GM21423 (cell line): ENCODE measurements around the gene CLEC7A.

ENCODE experiments used
- ATAC-seq: cut with Tn5 transposase; IDR thresholded peaks from one replicate; pipeline ENCODE4 v1.9.1; 2021; ENCODE audit warnings: mild to moderate bottlenecking, moderate library complexity; ENCODE audit not compliant: unreplicated experiment

CLEC7A gene

DNA sequence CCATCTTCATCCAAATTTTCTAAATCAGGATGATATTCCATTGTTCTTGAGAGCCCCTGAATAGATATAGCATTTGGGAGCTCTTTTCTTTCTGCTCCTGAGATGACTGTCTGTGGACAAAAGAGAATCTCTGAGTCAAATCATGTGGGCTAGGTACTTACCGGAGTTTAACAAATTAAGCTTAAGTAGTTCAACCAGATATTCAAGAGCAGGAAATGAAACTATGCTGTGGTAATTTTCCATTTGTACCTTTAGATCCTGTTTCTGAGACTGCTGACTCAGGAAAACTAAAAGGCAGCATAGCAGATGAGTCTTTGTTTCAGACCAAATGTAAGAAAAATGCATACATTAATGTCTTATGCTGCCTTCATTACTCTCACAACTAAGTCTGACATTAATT, at the start of gene CLEC7A:
Gene CLEC7A (minus strand): TSS at position 158 of the 400 bp plus-strand sequence. CDS start 117 bp downstream, at position 41.
- ATAC-seq, result peak; percentile 90

GRCh38 chr12:10179776-10180181, 49.8 kb upstream of the CLEC7A start:
- ATAC-seq, result no peak

DNA sequence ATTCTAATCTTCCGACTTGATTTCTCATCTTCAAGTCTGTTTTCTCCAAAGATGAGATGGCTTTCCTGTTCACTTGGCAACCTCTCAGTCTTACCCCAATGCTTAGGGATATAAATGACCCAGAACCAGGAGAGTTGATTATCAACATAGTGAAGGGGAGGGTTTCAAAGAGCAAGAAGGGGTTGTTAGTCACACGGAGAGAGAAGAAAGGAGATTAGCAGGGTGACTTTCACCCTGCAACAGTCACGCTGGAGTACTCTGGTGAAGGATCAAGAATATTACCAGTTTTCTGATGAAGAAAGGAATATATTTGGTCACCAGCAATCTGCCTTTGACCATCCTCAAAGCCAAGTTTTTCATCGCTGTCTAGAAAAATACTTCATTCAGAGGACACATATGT, 48.8 kb upstream of the CLEC7A start, which contains the start of gene TMEM52B:
Gene TMEM52B (plus strand): TSS at position 212 of the 400 bp plus-strand sequence. CDS start 543 bp downstream, outside the sequence.
- no peak for ATAC-seq

GRCh38 chr12:10175846-10176636, 46.0 kb upstream of the CLEC7A start:
- no peak for ATAC-seq

DNA sequence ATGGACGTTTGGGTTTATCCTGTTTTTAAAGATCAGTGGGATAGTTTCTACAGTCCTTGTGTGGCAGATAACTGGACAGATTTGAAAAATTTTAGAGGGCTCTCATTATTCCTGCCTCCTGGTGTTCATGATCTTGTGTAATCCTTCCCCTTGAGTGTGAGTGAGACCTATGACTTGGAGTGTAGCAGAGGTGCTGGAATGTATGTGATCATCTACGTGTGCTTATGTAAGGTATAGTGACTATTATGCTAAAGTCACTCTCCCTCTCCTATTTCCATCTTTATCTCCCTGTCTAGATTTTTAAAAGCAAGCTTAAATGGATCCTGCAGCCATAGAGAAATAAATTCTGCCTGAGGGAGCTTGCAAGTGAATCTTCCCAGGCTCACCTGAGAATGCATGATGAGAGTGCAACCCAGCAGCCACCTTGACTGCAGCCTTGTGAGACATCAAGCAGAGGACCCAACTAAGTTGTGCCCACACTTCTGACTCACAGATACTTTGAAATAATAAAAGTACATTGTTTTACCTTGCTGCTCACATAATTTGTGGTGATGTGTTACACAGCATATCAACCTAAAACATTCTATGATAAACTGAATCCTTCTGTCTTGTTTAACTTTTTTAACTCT, 45.1 kb upstream of the CLEC7A start:
- no peak for ATAC-seq

DNA sequence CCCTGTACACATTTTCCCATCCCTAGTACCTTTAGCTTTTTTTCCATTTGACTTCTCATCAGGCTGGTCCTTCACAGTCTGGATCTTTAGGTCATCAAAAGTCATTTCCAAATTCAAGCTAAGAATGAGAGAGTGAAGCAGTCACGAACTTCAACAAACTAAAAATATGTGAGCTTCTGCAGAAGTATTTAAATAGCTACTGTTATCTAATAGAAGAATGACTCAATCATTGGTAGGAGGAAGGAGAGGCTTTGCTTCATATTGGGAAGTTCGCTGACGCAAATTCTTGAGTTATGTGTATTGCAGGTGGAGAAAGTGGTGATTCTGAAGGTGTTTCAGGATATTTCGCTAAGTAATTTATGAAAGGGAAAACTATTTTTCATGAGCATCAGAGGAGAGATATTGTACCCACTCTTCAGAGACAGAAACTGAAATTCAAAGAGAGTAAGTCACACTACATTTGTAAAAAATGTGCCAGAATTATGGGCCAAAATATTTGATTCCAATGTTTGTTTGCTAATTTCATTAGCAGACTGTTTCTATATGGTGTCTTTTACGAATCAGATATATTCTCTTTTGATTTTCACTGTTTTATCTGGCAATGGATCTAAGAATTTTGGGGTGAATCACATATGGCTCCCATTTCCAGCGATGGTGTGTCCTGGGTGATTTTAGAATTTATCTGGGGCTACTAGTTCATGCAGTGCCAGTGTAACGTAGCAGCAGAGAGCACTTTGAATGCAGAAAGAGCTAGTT, 42.2 kb upstream of the CLEC7A start, which contains the start of gene OLR1:
Gene OLR1 (minus strand): TSS at position 160 of the 756 bp plus-strand sequence. CDS start 55 bp downstream, at position 105.
- no peak for ATAC-seq

GRCh38 chr12:10170216-10170615, 40.2 kb upstream of the CLEC7A start:
- no peak for ATAC-seq

DNA sequence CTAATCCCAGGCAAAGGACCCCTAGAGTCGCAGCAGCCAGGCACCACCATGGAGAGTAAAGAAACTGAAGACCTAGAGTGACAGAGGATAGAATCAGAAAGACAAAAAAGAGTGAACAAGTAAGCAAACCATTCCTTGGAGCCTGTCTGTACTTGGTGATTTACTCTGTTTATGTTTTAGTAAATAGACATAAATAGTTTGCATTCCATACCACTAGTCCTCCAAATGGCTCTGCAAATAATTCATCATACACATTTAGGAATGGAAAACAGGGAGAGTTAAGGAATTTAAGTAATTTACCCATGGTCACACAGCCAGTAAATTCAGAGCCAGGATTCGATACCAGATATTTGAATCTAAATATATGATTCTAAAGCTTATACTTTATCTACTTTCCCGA, 39.1 kb upstream of the CLEC7A start:
- ATAC-seq, result no peak

DNA sequence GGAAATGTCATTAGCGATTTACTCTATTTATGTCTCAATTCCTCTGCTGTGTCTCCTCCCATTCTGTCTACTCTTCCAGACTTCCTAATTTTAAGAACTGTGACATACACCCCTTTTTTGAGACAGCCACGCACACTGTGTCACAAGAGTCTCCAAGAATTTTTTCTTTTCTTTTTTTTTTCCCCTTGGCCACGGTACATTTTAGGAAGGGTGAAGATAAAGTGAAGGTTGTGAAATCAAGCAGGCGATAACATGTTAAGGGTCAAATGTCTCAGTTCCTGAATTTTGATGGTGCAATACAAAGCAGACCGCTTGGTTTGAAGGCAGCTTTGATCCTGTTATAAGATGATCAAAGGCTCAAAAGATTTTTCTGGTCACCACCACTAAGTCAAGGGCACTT, 37.6 kb upstream of the CLEC7A start:
- ATAC-seq, result no peak

DNA sequence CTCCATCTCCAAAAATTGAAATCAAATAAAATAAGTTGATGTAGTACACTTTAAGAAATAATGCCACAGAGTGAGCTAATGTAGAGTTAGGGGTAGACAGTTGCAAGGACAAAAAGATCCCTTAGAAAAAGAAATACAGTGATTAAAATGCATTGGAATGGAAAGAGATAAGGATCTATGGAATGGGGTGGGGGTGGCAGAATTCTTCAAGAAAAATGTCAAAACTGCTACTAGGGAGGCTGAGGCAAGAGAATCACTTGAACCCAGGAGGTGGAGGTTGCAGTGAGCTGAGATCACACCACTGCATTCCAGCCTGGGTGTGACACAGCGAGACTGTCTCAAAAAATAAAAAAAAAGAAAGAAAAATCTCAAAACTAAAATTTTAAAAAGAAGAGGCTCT, 35.4 kb upstream of the CLEC7A start:
- no peak for ATAC-seq

GRCh38 chr12:10163084-10163483, 33.1 kb upstream of the CLEC7A start:
- no peak for ATAC-seq

DNA sequence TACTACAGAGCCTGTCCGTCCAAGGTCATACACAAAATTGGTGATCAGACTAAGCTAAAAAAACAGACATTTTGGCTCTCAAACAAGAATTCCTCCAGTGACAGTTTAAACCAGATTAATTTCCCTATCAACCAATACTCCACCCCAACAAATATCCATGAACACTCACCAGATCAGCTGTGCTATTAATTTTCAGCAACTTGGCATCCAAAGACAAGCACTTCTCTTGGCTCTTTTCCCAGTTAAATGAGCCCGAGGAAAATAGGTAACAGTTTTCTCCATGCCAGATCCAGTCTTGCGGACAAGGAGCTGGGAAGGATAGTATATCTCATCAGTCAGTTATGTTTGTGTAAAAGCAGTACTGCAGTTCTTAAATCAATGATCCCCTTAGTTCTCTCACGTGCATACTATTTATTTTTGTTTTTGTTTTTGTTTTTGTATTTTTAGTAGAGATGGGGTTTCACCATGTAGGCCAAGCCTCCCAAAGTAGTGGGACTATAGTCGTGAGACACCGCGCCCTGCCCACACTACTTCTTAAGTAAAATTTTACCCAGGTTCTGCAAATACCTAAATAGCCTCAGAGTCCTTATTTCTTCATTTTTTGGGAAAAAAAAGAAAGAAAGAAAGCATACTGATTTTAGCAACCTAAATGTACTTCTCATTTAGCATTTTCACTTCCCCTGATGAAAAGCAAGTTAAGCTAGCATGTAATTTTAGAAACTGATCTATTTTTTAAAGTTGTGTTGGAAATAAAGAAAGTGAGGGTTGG, 30.8 kb upstream of the CLEC7A start:
- no peak for ATAC-seq

GRCh38 chr12:10159280-10159679, 29.3 kb upstream of the CLEC7A start:
- no peak for ATAC-seq

DNA sequence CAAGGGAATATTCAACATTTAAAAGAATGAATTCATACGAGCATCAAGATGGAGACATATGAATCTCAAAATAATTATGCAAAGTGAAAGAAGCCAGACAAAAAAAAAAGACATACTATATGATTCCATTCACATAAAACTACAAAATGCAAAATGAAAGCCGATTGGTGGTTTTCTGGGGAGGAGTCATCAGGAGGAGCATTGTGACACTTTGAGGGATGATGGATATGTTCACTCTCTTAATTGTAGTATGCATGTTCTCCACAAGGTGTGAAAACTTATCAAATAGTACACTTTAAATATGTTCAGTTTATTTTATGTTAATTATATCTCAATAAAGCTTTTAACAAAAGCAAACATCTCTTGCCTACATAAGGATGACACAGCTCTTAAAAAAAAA, 28.4 kb upstream of the CLEC7A start:
- ATAC-seq, result no peak

- no peak for ATAC-seq
These were observed 26.0 kb upstream of the CLEC7A start for GRCh38 chr12:10155966-10156365.

- no peak for ATAC-seq
These were observed 24.1 kb upstream of the CLEC7A start for GRCh38 chr12:10154145-10154496.

DNA sequence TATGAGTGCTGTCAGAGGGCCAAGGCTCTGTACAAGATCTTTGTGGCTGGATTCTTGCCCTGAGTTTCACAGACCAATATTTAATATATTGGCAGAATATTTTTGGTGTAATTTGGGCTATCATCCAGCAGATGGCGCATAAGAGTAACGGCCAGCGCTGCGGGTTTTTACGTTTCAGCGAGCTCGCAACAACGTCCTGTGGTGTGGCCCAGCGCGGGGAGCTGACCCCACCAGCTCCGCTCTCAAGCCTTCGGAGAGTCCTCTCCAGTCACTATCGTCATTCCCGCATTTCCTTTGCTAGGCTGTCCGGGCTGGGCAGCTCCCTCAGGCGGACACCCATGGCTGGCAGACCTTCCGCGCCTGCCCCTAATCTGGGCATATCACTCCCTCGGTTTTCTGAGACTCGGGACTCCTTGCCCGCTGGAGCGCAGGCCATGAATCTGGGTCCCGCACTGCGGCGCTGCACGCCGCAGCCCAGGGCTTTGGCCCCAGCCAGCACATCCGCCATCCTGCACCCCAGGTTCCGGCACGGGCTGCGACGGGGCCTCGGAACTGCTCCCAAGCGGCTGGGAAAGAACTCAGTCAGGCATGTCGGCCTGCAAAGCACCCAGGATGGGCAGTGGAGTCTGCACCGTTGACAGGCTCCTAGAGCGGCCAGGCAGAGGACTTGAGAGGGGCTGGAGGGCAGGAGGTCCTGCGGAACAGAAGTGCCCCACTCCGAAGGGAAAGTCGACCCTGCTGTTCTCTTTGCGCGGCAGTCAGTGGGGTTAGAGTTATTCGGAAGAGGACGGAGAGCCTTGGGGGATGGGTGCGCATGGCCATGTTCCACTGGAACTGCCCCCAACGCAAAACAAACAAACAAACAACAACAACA, 23.5 kb upstream of the CLEC7A start:
- no peak for ATAC-seq

DNA sequence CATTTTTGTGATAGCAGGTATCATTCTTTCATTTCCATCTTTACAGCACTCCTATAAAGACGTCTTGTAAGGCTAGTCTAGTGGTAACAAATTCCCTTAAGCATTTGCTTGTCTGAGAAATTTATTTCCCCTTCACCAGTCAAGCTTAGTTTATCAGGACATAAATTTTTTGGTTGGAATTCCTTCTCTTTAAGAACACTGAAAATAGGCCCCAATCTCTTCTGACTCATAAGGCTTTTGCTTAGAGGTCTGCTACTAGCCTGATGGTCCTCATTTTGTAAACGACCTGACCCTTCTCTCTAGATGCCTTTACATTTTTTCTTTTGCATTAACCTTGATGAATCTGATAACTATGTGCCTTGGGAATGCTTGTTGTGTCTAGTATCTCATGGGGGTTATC, 21.6 kb upstream of the CLEC7A start:
- no peak for ATAC-seq

DNA sequence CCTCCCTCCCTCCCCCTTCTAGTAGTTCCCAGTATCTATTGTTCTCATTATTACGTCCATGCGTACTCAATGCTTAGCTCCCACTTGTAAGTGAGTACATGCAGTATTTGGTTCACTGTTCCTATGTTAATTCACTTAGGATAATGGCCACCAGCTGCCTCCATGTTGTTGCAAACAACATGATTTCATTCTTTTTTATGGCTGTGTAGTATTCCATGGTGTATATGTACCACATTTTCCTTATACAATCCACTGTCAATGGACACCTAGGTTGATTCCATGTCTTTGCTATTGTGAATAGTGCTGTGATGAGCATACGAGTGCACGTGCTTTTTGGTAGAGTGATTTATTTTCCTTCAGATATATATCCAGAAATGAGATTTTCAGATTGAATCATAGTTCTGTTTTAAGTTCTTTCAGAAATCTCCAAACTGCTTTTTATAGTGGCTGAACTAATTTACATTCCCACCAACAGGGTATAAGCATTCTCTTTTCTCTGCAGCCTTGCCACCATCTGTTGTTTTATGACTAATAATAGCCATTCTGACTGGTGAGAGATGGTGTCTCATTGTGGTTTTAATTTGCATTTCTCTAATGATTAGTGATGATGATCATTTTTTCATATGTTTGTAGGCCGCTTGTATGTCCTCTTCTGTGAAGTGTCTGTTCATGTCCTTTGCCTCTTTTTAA, 17.9 kb upstream of the CLEC7A start:
- no peak for ATAC-seq
